NCI-H1417 treated with DMSO at 0.1 percent for 48 hours (cell line): ENCODE data around the gene GPRIN2.
"Not testable (repeated sequence)": the region's sequence is repeated elsewhere in the genome, so short reads cannot be mapped to it uniquely, and the experiment has no call there.

Experiments
- DNase-seq: peaks from one replicate; lab custom pipeline; 2025; lab: John Stamatoyannopoulos, UW

The GPRIN2 gene

GRCh38 chr10:46518028-46518725 lies 38.3 kb downstream of the GPRIN2 start:
- DNase-seq: no peak

GRCh38 chr10:46517541-46517940 lies 38.9 kb downstream of the GPRIN2 start:
- no peak for DNase-seq

GRCh38 chr10:46516660-46517416 lies 39.6 kb downstream of the GPRIN2 start:
- no peak for DNase-seq

DNA sequence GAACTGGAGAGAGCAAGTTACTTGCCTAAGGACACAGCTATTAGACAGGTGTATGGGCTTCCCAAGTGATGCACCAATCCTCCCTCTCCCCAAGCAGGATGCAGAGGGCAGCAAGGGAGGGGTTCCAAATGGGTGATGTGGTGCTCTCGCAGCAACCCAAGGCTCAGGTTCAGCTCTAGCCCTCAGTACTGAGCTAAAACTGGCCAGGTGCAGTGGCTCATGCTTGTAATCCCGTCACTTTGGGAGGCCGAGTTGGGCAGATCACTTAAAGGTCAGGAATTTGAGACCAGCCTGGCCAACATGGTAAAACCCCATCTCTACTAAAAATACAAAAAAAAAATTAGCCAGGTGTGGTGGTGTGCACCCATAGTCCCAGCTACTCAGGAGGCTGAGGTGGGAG lies 40.7 kb downstream of the GPRIN2 start:
- no peak for DNase-seq

- no peak for DNase-seq
These were observed 41.1 kb downstream of the GPRIN2 start for GRCh38 chr10:46515366-46515765.

DNA sequence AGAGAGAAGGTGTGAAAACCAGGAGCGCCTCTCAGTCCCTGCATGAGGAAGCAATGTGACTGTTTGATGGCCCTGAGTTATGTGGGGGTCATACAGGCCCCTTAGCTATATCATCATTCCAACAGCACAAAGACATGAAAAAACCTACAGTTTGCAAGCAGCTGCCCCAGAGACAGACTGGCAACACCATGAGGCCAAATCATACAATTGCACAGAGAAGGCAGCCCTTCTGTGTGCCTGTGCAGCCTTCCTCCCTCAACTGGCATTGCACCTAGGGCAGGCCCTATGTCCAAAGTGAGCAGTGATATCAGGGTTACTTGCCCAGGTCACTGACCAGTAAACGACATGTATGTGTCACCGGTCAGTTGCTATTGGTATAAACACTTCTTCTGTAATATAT lies 41.6 kb downstream of the GPRIN2 start:
- no peak for DNase-seq

- no peak for DNase-seq
These were observed 42.0 kb downstream of the GPRIN2 start for GRCh38 chr10:46514431-46514861.

DNA sequence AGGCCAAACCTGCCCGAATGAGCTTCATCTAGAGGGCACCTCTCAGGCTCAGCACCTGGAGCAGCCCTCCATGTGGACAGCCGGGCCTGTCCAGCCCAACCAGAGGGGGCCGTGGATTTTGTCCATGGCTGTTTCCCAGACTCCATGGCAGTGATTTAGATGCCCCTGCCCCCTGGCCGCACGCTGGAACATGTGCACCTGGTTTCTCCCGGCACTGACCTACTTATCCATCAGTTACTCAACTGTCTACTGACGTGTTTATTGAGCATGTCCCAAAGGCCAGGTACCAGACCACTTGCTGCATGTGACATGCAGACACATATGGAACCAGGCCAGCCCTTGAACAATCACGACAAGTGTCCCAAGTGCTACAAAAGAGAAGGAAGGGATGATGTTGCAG lies 43.1 kb downstream of the GPRIN2 start:
- DNase-seq: not testable (repeated sequence)

DNA sequence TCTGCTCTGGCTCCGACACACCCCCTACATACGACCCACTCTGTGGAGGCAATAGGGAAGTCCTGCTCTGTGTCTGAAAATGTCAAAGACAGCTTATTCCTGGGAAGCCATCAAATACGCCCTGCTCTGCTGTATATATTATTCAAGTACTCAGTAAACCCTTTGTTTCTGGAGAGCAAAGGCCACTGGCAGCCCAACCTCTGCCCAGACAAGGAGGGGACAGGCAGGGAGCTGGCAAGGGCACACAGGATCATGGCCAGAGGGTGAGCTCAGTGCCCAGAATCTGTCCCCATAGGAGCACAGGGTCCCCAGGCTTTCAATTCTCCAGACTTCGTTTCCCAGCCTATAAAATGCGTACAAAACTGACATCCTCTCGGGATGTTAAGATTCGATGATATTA lies 43.7 kb downstream of the GPRIN2 start:
- not testable (repeated sequence) for DNase-seq

- DNase-seq: not testable (repeated sequence)
These were observed 44.5 kb downstream of the GPRIN2 start for GRCh38 chr10:46512002-46512401.
